IMR-90 (cell line): ENCODE data around the gene ASAP2.

Source experiments
- CHD1 ChIP-seq: IDR thresholded peaks from 2 replicates; pipeline ENCODE4 v1.6.1; 2012; ENCODE audit warnings: low read depth, low read length, improper control_type of control experiment
- CTCF ChIP-seq: conservative IDR thresholded peaks from 2 replicates; pipeline ENCODE4 v1.5.1; 2012; ENCODE audit warnings: mild to moderate bottlenecking, low read depth, low read length, improper control_type of control experiment
- FOS ChIP-seq: fragments of 150-350 bp; IDR thresholded peaks from 2 replicates; pipeline ENCODE4 v1.6.1; 2016; ENCODE audit warnings: low read depth, low read length
- POLR2A ChIP-seq: IDR thresholded peaks from 2 replicates; pipeline ENCODE4 v1.6.1; 2012; ENCODE audit warnings: mild to moderate bottlenecking, low read depth, low read length
- RAD21 ChIP-seq: IDR thresholded peaks from 2 replicates; pipeline ENCODE4 v1.6.1; 2012; ENCODE audit warnings: low read length, improper control_type of control experiment
- RCOR1 ChIP-seq: IDR thresholded peaks from 2 replicates; pipeline ENCODE4 v1.6.1; 2012; ENCODE audit warnings: mild to moderate bottlenecking, low read length, improper control_type of control experiment; ENCODE audit not compliant: insufficient replicate concordance
- RFX5 ChIP-seq: IDR thresholded peaks from 2 replicates; pipeline ENCODE4 v1.8.0; 2012; ENCODE audit warnings: low read depth, mild to moderate bottlenecking, low read length, moderate library complexity
- USF2 ChIP-seq: fragments of 150-350 bp; IDR thresholded peaks from 2 replicates; pipeline ENCODE4 v1.6.1; 2017; ENCODE audit warnings: mild to moderate bottlenecking, antibody characterized with exemption, low read length, low read depth

- TF ChIP-seq POLR2A: no peak
- TF ChIP-seq CTCF: no peak
- TF ChIP-seq USF2: no peak
- TF ChIP-seq FOS: no peak
- TF ChIP-seq RCOR1: no peak
- no peak for TF ChIP-seq CHD1
- no peak for TF ChIP-seq RAD21
- no peak for TF ChIP-seq RFX5
Observed at GRCh38 chr2:9329497-9329896, 122.9 kb downstream of the ASAP2 start.
